RKO (cell line): ENCODE data around the gene RHOV.
"Not testable (repeated sequence)": the region's sequence is repeated elsewhere in the genome, so short reads cannot be mapped to it uniquely, and the experiment has no call there.

Experiments
- DNase-seq: peaks from one replicate; pipeline ENCODE4 v3.0.0-alpha.2; 2016; ENCODE audit warnings: low spot score

The RHOV gene

DNA sequence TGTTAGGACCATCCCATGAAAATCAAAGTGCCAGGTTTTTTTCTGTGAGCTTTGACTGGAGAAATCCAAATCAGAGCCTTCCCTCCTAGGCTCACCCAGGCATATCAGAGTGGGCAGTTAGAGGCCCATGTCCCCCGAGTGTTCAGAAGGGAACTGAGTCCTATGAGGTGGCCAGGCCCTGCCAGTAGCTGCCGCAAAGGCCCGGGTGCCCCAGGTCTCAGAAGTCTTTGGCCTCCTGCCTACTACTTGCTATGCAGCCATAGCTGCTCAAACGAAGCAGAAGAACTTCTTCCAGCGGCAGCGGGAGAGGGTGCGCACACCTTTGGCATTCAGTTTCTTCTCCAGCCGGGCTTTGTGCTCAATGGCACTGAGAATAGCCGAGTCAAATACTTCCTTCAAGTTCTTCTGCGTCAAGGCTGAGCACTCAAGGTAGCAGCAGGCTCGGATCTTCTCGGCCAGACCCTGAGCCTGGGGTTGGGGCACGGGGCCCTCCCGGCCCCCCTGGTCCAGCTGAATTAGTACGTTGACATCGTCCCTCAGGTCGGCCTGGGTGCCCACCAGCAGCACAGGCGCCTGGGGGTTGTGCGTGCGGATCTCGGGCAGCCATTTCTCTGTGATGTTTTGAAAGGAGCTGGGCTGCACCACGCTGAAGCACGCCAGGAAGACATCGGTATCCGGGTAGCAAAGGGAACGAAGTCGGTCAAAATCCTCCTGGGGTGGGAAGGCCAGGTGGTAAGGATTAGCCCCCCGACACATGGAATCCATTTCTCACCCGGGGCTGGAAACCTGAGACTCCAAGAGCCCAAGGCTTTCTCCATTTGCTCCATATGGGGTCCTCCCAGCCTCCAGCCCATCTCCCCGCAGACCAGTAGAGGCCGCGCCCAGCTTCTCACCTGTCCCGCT is 992 bp downstream of the RHOV start:
- no peak for DNase-seq

DNA sequence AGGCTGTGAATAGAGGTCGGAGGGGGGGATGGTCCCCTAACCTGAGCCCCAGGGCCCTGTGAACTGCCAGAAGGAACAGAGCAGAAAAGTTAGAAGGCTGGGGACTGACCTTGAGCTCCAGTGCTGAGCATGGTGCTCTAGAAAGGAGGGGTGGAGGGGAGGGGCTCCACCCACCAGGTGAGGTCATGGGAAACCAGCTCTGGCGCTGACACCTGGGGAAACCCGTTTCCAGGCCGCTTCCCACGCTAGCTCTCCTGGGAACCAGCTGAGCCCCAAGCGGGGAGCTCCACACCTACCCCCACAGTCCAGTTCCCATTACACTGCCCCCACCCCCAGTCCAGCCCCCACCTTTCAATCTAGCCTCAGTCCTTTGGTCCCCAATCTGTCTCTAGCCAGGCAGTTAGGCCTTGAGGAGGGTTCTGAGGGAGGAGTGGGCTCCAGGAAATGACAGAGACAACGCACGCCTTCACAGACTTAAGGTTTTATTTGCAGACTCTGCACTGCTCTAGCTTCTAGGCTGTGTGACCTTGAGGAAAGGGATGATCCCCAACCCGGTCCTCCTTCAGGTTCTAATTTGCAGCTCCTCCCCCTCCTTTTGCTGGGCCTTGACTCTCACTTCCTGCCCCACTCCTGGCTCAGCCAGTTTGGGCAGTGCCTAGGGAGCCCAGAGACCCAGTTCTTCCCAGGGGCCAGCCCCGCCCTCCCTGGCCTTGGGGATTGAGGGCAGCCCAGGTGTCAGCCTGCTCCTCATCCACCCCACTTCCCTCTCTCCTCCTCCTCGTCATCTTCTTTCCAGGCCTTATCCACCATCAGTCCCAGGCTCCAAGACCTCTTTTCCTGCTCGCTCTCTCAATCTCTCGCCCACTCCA is 2.1 kb downstream of the RHOV start:
- DNase-seq = no peak

DNA sequence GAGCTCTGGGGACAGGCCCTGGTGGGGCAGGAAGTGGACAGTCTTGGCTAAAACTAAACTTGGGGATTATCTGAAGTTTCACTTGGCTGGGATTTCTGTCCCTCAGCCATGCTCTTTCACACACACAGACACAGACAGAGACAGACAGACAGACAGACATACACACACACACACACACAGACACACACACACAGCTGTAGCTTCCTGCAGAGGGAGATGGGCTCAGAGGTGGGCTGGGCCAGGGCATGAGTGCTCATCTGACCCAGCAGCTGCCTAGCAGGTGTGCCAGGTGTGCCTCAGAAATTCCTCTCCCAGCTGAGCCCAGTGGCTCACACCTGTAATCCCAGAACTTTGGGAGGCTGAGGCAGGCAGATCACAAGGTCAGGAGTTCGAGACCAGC is 3.3 kb downstream of the RHOV start:
- DNase-seq = no peak

DNA sequence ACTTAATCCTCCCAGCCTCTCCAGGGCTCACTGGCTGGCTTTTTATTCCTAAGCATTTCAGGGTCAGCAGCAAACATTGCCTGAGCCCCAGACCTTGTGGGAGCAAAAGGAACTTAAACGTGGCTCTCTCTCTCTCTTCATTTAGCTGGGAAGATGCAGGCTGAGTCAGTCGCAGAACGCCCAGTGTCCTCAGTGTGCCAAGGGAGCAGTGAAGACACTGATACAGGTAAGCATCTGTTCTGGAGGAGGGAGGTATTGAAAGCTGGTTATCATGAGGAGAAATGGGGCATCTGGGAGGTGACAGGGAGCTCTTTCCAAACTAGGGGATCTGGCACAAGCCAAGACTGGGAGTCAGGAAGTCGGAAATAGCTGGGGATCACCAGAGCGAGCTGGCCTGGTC is 4.3 kb downstream of the RHOV start:
- DNase-seq = no peak

GRCh38 chr15:40867199-40867598 is 6.8 kb downstream of the RHOV start:
- DNase-seq = no peak

- no peak for DNase-seq
Measured at GRCh38 chr15:40863660-40864270, 10.3 kb downstream of the RHOV start.

GRCh38 chr15:40861147-40861546 is 12.9 kb downstream of the RHOV start:
- not testable (repeated sequence) for DNase-seq

DNA sequence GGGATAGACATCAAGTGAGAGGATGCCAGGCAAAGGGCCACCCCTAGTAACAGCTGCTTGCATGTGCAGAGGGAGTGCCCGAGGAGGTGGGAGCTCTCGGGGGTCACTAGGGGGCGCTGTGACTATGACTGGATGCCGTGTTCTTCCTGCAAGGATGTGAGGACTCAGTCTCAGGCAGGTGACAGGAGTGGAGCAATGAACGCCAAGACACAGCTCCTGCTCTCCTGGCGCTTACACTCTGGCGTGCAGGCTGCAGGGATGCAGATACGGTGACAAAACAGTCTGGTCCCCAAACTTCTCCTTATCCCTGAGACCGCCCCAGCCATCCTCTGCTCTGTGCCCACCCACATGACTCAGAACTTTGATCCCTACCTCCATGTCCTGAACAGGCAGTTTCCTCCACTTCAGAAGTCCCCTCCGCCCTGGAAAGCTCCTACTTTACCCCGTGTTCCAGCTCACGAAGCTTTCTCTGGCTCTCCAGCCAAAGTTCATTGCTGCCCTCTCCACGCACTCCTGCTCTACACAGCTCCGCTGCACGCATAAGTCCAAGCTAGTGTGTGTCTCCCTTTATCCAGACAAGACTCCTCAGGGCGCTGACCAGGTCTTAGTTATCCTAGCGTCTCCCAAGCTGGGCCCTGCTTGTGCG is 14.7 kb downstream of the RHOV start:
- DNase-seq = peak; percentile 69

GRCh38 chr15:40858706-40859105 is 15.3 kb downstream of the RHOV start:
- no peak for DNase-seq

DNA sequence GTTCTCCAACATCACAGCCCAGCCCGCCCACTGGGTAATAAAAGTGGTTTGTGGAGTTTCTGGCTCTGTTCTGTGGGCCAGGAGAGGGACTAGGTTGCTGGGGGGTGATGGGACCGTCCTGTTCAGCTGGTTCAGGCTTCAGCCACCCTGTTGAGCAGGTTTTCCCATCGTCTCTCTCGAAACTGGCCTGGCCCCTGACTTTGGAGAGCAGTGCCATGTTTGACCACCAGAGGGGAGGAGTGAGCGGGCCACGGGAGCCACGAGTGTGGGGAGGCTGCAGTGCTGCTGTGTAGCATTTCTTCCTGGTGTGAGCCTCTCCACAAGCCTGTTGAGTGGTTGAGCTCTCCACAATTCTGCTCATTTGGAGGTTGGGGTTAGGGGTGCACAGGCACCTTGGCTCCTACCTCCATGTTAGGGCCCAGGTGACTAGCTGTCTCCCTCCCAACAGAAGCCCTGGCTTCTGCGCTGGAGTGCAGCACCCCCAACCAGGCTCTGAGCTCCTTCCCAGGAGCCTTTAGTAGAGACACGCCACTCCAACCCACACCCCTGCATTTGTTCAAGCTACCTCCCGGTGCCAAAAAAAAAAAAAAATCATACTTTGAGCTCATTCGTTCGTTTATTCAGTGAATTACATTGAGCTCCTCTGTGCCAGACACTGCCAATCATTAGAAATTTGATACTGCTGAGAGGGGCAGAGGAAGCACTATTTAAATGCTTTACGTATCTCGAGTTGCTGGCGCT is 16.3 kb downstream of the RHOV start:
- peak; percentile 48 for DNase-seq

DNA sequence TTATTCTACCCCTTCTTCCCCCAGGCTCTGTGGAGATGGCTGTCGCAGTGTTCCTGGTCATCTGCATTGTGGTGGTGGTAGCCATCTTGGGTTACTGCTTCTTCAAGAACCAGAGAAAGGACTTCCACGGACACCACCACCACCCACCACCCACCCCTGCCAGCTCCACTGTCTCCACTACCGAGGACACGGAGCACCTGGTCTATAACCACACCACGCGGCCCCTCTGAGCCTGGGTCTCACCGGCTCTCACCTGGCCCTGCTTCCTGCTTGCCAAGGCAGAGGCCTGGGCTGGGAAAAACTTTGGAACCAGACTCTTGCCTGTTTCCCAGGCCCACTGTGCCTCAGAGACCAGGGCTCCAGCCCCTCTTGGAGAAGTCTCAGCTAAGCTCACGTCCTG is 17.3 kb downstream of the RHOV start:
- DNase-seq = no peak

- DNase-seq = no peak
Measured at GRCh38 chr15:40855706-40856234, 18.3 kb downstream of the RHOV start.

DNA sequence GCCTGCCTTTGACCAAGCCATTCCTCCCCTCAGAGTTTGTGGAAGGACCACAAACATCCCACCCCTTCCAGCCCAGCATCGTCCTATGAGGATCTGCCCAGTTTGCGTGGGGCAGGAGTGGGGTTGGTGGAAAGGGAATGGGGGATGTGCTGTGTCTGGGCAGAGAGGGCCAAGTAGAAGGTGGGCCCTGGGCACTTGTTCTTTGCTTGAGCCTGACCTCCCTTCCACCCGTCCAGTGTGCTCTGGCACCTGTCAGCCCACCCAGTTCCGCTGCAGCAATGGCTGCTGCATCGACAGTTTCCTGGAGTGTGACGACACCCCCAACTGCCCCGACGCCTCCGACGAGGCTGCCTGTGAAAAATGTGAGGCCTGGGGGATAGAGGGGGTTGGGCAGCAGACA is 19.9 kb downstream of the RHOV start:
- DNase-seq = no peak

DNA sequence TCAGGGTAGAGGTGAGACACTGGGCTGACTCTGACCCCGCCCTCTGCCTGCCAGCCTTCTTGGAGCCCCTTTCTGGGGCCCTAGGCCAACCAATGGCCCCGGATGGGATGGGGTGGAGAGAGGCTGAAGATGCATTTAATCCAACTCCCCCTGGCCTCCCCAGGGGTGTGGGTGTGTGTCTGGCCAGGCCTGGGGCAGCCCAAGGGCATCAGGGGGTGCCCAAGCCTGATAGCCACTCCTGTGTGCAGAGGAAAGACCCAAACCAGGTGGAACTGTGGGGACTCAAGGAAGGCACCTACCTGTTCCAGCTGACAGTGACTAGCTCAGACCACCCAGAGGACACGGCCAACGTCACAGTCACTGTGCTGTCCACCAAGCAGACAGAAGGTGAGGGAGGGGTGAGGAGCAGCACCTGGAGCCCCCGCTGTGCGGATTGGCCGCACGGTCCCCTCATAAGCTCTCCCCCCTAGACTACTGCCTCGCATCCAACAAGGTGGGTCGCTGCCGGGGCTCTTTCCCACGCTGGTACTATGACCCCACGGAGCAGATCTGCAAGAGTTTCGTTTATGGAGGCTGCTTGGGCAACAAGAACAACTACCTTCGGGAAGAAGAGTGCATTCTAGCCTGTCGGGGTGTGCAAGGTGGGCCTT is 20.7 kb downstream of the RHOV start:
- DNase-seq = no peak

- DNase-seq = no peak
Measured at GRCh38 chr15:40852529-40852928, 21.5 kb downstream of the RHOV start.

DNA sequence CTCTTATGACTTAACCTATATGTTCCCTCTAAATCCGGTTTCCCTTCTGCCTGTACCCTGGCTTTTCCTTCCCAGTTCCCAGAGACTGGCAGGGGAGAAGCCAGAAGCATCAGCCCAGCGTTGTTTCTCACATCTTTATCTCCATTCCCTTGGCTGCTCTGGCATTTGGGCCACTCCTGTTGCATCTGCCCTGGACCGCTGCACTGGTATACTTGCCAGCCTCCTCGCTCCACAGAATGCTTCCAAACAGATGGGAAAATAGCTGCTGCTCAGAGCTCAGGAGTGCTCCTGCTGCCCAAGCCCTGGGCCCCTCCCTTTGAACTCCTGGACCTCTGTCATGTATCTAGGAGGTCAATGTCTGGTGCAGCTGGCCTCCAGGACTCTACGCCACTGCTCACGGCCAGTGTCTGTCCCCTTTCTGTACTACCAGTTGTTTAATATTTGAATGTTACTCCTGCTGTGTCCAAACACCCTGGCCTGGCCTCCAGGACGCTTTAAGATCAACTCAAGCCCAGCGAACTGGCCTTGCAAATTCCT is 23.4 kb downstream of the RHOV start:
- DNase-seq = no peak

GRCh38 chr15:40847223-40847961 is 26.6 kb downstream of the RHOV start:
- peak; percentile 30 for DNase-seq

GRCh38 chr15:40846841-40847222 is 27.2 kb downstream of the RHOV start:
- no peak for DNase-seq

DNA sequence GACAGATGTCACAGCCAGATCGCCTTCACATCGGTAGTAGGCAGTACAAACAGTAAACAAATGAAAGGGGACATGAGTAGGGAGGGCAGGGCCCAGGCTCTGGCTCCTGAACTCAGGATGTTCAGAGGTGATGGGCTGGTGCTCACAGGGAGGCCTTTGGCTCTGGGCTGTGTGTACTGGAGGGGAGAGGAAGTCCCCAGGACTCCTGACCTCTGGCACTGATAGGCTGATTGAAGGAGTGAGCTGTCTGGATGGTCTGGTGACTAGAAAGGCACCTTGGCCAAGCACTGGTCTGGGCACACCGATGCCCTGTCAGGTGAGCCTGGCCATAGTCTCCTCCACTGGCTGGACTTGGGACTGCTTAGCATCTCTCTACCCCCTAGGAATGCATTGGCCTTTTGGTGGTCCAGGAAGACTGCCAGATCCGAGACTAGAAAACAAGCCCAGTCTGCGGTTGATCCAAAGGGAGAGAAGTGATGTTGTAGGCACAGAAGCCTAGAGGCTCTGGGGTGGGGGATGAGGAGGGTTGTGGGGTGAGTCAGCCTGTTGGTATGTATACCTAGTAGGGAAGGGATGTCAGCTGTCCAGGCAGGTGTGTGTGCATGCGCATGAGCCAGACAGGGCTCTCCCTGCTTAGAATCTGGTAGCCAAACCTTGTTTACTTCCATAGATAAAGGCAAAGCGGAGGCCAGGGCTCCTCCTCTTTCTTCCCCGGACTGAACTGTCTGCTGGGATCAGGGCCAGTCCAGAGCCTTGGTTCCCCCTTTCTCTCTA is 28.3 kb downstream of the RHOV start:
- no peak for DNase-seq
